ENCODE measurements around the gene LACTBL1.

The LACTBL1 gene

DNA sequence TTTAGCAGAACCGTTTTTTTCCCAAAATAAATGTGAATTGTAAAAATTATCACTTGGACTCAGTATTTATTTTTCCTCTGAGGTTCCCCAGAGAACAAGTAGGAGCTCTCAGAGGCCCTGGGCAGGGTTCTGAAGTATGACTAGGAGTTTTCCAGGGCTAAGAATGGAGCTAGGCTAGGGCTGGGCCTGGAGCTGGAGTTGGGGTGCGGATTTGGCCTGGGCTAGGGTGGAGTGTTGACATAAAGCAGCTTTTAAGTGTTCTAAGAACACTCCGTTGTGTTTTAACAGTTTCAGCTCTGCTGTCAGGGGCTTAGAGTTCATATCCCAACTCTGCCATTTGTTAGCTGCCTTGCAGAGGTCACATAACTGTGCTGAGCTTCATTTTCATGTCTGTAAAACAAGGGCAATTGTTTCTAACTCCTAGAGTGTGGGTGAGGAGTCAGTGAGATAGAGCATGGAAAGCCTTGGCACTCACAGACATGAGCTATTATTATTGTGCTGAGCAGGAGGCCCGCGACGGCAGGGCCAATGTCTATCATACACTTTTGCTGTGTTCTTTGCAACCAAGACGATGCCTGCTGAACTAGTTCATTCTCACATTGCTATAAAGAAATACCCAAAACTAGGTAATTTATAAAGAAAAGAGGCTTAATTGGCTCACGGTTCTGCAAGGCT lies 51.1 kb downstream of the LACTBL1 start:
- peaks cover 17% of the 10 kb centered on the region for H3K27me3 Mint-ChIP-seq (ENCODE audit: low read depth)
- H3K4me3 Mint-ChIP-seq = peak overlapping the region in 1 of 3 experiments; percentile 44
- peaks cover 50% of the 10 kb centered on the region for H3K4me1 Mint-ChIP-seq
- peak overlapping the region; percentile 91 to 98 (median 94) for H3K27ac Mint-ChIP-seq
- peaks cover 6% of the 10 kb centered on the region for H3K9me3 Mint-ChIP-seq
- TF ChIP-seq, protein P1, sequence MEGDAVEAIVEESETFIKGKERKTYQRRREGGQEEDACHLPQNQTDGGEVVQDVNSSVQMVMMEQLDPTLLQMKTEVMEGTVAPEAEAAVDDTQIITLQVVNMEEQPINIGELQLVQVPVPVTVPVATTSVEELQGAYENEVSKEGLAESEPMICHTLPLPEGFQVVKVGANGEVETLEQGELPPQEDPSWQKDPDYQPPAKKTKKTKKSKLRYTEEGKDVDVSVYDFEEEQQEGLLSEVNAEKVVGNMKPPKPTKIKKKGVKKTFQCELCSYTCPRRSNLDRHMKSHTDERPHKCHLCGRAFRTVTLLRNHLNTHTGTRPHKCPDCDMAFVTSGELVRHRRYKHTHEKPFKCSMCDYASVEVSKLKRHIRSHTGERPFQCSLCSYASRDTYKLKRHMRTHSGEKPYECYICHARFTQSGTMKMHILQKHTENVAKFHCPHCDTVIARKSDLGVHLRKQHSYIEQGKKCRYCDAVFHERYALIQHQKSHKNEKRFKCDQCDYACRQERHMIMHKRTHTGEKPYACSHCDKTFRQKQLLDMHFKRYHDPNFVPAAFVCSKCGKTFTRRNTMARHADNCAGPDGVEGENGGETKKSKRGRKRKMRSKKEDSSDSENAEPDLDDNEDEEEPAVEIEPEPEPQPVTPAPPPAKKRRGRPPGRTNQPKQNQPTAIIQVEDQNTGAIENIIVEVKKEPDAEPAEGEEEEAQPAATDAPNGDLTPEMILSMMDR (IDR thresholded peaks at IDR 0.05; ENCODE audit: unreplicated experiment in 3 of 3) = no peak
- no peaks in the 10 kb centered on the region for H3K36me3 Mint-ChIP-seq (ENCODE audit: low read depth)

DNA sequence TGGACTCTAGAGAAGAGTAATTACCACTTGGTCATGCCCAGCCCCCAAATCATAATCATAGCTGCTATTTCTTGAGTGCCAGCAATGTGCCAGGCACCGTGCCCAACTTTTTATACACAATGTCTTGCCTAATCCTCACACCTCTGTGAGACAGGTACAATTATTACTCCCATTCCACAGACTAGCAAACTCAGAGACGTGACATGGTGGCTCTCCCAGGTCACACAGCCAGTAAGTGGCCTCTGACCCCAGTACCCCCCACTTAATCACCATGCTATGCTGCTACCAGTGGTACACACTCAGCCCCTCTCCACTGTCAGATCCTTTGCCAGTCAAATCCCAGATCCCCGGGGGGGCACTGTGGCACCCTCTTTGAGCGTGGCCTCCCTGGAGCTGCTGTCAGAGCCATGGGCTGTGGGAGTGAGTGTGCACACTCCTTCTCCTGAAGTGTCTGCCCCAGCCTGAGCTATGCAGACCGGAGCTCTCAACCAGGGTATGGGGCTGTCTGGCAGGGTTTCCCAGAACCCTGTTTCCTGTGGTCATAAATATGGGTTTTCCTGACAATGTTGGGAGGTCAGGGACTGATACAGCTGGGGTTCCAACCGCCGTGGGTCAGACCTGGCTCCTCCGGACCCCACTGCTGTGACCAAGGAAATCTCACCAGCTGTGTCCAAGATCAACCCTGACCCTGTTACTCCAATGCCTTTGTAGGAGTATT lies 51.8 kb downstream of the LACTBL1 start:
- peaks cover 50% of the 10 kb centered on the region for H3K4me1 Mint-ChIP-seq
- H3K9me3 Mint-ChIP-seq = peaks cover 4% of the 10 kb centered on the region
- peaks cover 13% of the 10 kb centered on the region for H3K27me3 Mint-ChIP-seq (ENCODE audit: low read depth)
- no peaks in the 10 kb centered on the region for H3K36me3 Mint-ChIP-seq (ENCODE audit: low read depth)
- peak overlapping the region in 1 of 3 experiments; percentile 24 for H3K4me3 Mint-ChIP-seq
- peak overlapping the region; percentile 91 to 98 (median 94) for H3K27ac Mint-ChIP-seq
- TF ChIP-seq, protein P1 (IDR thresholded peaks at IDR 0.05; ENCODE audit: unreplicated experiment in 3 of 3) = no peak

DNA sequence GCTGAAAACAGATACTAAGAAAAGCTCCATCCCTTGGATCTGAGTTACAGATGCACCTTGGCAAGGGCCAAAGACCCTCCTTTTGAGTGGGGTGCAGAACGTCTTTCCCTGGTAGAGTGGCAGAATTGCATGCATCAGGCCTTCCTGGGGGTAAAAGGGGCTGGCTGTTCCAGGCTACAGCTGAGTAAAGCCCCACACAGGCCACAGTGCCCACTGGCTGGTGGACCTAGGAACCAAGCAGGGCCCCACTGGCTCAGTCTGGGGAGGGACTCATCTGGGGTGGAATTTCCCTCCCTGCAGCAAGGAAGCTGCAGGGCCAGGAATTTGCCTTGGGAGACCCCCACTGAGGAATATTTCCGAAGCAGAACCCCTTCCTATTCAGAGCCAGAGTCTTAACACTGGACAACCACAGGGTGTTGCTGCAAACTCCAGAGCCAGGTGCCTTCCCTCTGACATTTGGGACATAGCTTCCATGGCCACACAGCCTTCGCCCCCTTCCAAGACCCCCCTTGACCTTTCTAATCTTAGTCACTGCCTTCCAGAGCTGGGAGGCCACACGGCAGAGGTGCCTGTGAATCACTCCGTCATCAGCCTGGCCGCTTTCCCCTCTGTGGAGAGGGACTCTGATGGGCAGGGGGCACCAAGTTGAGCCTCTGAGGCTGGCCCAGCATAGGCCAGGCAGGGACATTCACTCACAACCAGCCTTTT lies 52.5 kb downstream of the LACTBL1 start:
- TF ChIP-seq, protein P1 (IDR thresholded peaks at IDR 0.05; ENCODE audit: unreplicated experiment in 3 of 3) = no peak
- no peak overlapping the region for H3K4me3 Mint-ChIP-seq
- H3K27me3 Mint-ChIP-seq (ENCODE audit: low read depth) = peaks cover 12% of the 10 kb centered on the region
- no peaks in the 10 kb centered on the region for H3K36me3 Mint-ChIP-seq (ENCODE audit: low read depth)
- peaks cover 55% of the 10 kb centered on the region for H3K4me1 Mint-ChIP-seq
- peak overlapping the region; percentile 91 to 98 (median 94) for H3K27ac Mint-ChIP-seq
- H3K9me3 Mint-ChIP-seq = peaks cover 4% of the 10 kb centered on the region

DNA sequence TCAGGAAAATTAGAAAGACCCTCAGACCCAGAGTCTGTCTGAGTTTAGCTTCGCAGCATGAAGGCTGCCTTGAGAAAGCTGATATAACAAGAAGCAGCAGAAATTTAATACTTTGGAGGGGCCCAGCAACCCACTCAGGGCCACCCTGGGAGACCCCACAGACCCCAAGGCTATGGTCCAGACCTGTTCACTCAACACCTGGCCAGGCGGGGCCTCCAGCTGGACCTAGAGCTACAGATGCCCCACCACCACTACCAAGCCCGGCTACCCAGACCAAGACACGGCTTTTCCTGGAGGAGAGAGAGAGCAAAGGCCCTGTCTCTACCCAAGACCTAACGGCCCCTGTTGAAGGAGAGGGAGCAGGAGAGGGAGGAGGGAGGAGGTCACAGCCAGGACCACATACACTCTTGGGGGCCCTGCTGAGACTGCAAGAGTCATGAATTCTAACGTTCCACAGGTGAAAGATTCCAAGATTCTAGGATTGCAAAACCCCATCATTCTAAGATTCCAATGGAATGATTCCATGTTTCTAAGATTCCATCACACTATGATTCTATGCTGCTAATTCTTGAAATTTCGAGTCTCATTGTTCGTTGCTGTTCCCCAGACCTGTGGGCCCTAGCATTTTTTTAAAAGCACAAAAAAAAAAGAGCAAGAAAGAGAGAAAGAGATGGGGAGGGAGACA lies 53.2 kb downstream of the LACTBL1 start:
- Mint-ChIP-seq H3K4me3 (no peak overlapping the region), H3K9me3 (peaks cover 4% of the 10 kb centered on the region), H3K27me3 (ENCODE audit: low read depth) (peaks cover 6% of the 10 kb centered on the region), H3K4me1 (peaks cover 57% of the 10 kb centered on the region), H3K36me3 (ENCODE audit: low read depth) (no peaks in the 10 kb centered on the region), H3K27ac (peak overlapping the region; percentile 91 to 98 (median 94))
- TF ChIP-seq, protein P1 (IDR thresholded peaks at IDR 0.05; ENCODE audit: unreplicated experiment in 3 of 3) = no peak

DNA sequence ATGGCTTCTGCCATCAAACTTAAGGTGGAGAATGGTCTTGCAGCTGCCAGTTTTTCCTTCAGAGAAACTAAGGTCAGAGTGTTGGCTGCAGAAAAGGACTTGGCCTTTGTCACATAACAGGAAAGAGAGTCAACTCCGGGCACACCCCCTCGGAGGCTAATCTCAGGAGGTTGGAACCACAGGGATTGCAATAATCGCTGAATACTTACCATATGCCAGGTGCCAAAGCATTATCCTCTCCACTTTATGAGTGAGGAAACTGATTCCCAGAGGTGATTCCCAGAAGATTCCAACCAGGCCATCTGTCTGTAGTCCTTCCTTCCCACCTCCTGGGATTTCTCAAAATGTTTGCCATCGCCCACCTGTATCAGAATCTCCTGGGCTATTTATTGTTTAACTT lies 54.0 kb downstream of the LACTBL1 start:
- peaks cover 60% of the 10 kb centered on the region for H3K4me1 Mint-ChIP-seq
- TF ChIP-seq, protein P1 (IDR thresholded peaks at IDR 0.05; ENCODE audit: unreplicated experiment in 3 of 3) = no peak
- peaks cover 9% of the 10 kb centered on the region for H3K27me3 Mint-ChIP-seq (ENCODE audit: low read depth)
- no peak overlapping the region for H3K4me3 Mint-ChIP-seq
- peaks cover 4% of the 10 kb centered on the region for H3K9me3 Mint-ChIP-seq
- H3K27ac Mint-ChIP-seq = peak overlapping the region; percentile 38 to 98 (median 91)
- H3K36me3 Mint-ChIP-seq (ENCODE audit: low read depth) = peaks cover 2% of the 10 kb centered on the region

Measured in nephron (organoid).